Measurements from ENCODE around the gene SRP14.
"Not testable (repeated sequence)": the region's sequence is repeated elsewhere in the genome, so short reads cannot be mapped to it uniquely, and the experiment has no call there.

SRP14 gene

GRCh38 chr15:40029979-40030893 lies 8.7 kb downstream of the SRP14 start:
- ATAC-seq: peak; percentile 43
- DNase-seq: peak; percentile 47

DNA sequence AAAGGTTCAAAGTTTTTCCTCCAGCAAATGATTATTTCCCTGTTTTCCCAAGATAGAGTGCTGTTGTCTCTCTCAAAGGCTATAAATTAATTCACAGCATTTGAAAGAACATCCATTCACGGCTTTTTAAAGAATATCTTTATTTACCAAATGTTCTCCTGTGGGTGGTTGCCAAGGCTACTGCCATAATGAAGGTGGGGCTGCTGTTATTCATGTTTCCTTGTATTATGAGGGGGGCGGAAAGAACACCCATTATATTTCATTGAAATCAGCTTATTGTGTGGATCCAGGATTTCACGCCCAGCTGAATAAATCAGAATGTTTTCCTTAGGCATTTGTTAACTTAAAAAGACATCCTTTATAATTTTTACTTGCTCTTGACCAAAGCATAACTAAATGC lies 10.1 kb downstream of the SRP14 start:
- ATAC-seq: no peak
- no peak for DNase-seq

DNA sequence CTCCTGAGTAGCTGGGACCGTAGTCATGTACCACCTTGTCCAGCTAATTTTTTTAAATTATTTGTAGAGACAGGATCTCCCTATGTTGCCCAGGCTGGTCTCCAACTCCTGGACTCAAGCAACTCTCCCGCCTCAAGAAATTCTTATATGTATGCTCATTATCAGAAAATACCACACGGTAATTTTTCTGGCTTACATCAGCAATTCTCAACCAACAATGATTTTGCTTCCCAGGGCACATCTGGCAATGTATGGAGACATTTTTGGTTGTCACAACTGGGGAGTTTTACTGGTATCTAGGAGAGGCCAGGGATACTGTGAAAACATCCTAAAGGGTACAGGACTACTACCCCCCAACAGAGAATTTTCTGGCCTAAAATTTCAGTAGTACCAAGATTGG lies 10.8 kb downstream of the SRP14 start:
- DNase-seq (no peak), ATAC-seq (no peak)

DNA sequence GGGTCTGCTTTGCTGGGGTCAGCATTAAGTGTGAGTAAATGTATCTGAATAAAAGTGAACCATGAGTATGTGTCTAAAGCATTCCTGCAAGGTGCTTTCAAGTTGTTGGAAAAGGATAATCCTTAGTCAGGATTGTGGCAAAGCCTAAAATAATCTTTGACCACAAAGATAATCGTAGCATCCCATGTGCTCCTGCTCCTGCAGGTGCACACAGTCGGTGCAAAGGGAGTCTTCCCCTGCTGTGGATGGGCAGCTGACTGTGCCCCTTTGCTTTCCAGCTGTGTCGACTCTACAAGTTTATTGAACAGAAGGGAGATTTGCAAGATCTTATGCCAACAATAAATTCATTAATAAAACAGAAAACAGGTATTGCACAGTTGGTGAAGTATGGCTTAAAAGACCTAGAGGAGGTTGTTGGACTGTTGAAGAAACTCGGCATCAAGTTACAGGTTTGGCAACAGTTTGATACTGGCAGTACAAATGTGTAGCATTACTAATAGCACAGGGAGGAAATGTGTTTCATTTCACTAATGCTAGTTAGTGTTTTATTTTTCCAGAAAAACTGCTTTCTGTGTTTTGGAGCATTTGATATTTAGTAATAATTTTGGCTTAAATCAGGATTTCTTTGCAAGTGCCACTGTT lies 22.6 kb downstream of the SRP14 start:
- no peak for DNase-seq

GRCh38 chr15:40014390-40014789 lies 24.6 kb downstream of the SRP14 start:
- ATAC-seq: no peak
- peak; percentile 6 for DNase-seq

More for the DNA sequence above, 22.6 kb downstream of the SRP14 start:
- ATAC-seq: no peak

DNA sequence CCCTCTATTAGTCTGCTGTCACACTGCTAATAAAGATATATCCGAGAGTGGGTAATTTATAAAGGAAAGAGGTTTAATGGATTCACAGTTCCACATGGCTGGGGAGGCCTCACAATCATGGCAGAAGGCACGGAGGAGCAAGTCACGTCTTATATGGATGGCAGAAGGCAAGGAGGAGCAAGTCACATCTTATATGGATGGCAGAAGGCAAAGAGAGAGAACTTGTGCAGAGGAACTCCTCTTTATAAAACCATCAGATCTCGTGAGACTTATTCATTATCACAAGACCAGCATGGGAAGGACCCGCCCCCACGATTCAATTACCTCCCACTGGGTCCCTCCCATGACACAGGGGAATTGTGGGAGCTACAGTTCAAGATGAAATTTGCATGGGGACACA lies 25.6 kb downstream of the SRP14 start:
- not testable (repeated sequence) for ATAC-seq, DNase-seq

DNA sequence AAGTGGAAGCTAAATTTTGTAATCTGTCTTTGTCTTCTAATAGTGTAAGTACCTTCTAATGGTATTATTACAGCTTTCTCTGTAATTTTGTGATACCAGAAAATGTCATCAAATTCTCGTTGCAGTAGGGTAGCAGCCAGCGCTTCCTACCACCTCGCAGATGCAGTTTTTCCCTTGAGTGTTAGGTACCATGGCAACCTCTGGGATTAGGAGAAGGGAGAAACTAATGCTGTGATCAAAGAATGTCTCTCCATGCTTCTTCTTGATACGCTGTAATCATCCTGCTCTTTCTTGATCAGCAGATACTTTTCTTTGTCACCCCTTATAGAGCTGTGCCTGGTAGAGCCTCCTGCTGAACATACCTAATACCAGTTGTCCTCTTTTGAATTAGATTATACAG lies 27.7 kb downstream of the SRP14 start:
- ATAC-seq (no peak), DNase-seq (no peak)

GRCh38 chr15:40010686-40011085 lies 28.3 kb downstream of the SRP14 start:
- ATAC-seq (no peak), DNase-seq (no peak)

- no peak for ATAC-seq
- no peak for DNase-seq
These were observed 30.8 kb downstream of the SRP14 start for GRCh38 chr15:40008061-40008765.

- DNase-seq (no peak), ATAC-seq (no peak)
These were observed 32.3 kb downstream of the SRP14 start for GRCh38 chr15:40006646-40007045.

DNA sequence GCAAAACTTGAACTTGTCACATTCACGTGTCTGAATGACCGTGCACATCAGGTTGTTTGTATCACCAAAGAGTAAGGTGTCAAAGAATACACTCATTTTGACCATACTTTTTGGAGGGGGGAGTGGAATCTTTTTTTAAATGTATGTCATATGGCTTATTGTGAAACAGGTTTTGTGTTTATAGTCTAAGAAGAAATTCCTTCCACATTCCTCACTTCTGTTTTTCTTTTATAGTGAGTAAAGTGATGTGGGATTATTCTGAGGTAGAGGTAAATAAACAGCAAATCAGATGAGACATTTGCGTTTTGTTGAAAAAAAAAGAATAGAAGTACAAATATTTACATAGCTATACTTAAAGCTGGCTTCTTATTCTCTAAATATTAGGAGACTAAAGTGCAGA lies 33.0 kb downstream of the SRP14 start:
- ATAC-seq (no peak), DNase-seq (no peak)

- ATAC-seq (no peak), DNase-seq (no peak)
These were observed 35.7 kb downstream of the SRP14 start for GRCh38 chr15:40003116-40003916.

GRCh38 chr15:40002295-40002694 lies 36.7 kb downstream of the SRP14 start:
- ATAC-seq: no peak
- no peak for DNase-seq

DNA sequence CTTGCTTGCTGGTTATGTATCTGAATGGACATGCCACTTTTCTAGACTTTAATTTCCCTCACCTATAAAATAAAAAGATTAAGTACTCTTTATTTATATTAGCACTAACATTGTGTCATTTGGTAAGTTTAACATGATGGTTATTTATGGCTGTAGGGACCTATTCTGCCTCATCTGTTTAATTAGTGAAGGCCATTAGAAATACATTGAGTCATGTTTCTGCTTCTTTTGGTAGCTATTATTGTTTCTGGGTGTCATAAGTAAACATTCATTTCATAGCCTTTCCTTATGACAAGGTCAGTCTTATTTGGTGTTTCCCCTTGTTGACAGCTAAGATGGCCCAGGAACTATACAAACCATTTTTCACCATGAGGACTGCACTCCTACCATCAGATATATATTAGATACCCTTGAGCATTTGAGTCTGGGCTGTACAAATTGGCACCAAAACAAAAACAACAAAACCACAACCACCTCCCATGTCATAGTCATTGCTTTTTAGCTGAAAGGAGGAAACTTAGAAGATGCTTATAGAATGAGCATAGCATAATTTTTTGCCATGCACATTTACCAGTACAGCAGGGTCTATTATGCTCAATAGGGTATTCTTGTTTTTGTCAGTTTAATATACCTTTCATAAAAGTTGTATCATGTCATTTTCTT lies 39.3 kb downstream of the SRP14 start:
- DNase-seq: no peak

DNA sequence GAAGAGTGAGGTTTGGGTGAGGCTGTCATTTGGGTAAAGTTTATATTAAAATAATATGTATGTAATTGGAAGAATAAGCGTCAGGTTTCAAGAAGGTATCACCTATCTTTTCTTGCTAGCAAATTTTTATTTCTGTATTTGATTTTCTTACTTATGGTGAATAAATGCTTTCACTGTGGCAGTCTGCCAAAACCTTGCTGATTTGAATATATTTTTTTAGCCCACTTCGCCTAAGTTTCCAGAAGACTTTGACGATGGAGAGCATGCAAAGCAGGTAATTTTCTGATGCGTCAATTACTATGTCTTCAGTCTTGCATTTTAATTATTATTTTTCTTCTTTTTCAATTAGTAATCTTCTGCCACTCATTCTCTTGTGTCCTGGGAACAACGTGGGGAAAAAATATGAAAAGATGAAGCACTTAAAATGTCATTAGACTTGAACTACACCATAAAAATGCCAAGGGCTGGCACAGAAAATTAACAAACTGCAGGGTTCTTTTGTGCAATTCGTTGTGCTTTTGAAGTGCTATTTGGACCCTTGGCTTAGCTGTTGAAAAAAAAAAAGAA lies 40.4 kb downstream of the SRP14 start:
- no peak for DNase-seq
- no peak for ATAC-seq

More for the DNA sequence above, 39.3 kb downstream of the SRP14 start:
- ATAC-seq: no peak

GRCh38 chr15:39997639-39998038 lies 41.3 kb downstream of the SRP14 start:
- ATAC-seq (no peak), DNase-seq (no peak)

DNA sequence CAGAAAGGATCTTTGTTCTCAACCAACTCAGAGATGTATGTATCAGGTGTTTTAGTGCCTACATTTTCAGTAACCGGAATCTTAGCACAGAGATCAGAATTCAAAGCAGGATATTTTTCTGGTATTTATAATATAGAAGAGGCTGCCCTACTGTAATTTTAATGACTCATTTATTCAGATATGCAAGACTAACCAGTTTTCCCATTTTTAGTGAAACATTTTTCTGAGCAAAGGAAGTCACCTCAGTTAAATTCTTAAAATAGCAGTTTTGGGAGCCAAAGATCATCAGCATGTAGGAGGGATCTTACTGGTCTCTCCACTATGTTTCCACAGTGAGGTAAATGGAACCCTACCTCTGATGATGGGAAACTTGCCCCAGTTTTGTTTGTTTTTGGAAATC lies 42.0 kb downstream of the SRP14 start:
- DNase-seq (no peak), ATAC-seq (no peak)

- not testable (repeated sequence) for DNase-seq
These were observed 42.8 kb downstream of the SRP14 start for GRCh38 chr15:39996228-39996627.

GRCh38 chr15:39992953-39993352 lies 46.0 kb downstream of the SRP14 start:
- DNase-seq, ATAC-seq: not testable (repeated sequence)

More at GRCh38 chr15:39996228-39996627, 42.8 kb downstream of the SRP14 start:
- ATAC-seq: not testable (repeated sequence)

- DNase-seq (no peak), ATAC-seq (no peak)
These were observed 48.3 kb downstream of the SRP14 start for GRCh38 chr15:39990706-39991105.

GRCh38 chr15:39987821-39988220 lies 51.2 kb downstream of the SRP14 start:
- no peak for ATAC-seq
- no peak for DNase-seq
